PC-9 (cell line): Measurements from ENCODE around the gene EFHD1. TPM values are rescaled to one million over a fixed set of nuclear protein-coding genes. Genes with fewer than 3 reads are reported as not detected.

ENCODE experiments used
- BruUV-seq: library from RNA; stranded (reverse); fragments of 400-500 nt; replicated peaks from 2 replicates; lab custom pipeline; 2021; lab: Mats Ljungman, UMichigan
- CTCF ChIA-PET: fragments of 300-600 bp; sonication (Branson Sonifier 250); formaldehyde crosslinking; loops from one replicate; lab custom pipeline; 2022; ENCODE audit warnings: antibody characterized with exemption; lab: Charles Lee
- POLR2A ChIA-PET: fragments of 300-600 bp; sonication (Branson Sonifier 250); formaldehyde crosslinking; loops from one replicate; lab custom pipeline; 2022; ENCODE audit warnings: antibody characterized with exemption; ENCODE audit not compliant: unreplicated experiment; lab: Charles Lee
- DNase-seq, 2 experiments: peaks; one replicate each; pipeline versions ENCODE4 v3.0.0 to v3.0.0-alpha.2; 2015 to 2022; ENCODE audit warnings: mixed read lengths in 1 of 2
- H2AFZ ChIP-seq: fragments of 200-600 bp; sonication (generic); 2 replicates; pipeline ENCODE4 v1.8.1; 2017; ENCODE audit warnings: antibody characterized with exemption
- H3F3A ChIP-seq: fragments of 200-600 bp; sonication (generic); 2 replicates; pipeline ENCODE4 v1.8.1; 2017; ENCODE audit warnings: antibody characterized with exemption, mild to moderate bottlenecking, low read depth; ENCODE audit not compliant: insufficient read depth
- H3K27ac ChIP-seq: fragments of 200-600 bp; sonication (generic); 2 replicates; pipeline ENCODE4 v1.6.1; 2016; ENCODE audit warnings: mixed run types
- H3K27me3 ChIP-seq: fragments of 200-600 bp; sonication (generic); 2 replicates; pipeline ENCODE4 v1.6.1; 2016; ENCODE audit warnings: low read depth, mixed run types; ENCODE audit not compliant: insufficient read depth
- H3K36me3 ChIP-seq: fragments of 200-600 bp; sonication (generic); 2 replicates; pipeline ENCODE4 v1.6.1; 2016; ENCODE audit warnings: low read depth, mixed run types
- H3K4me1 ChIP-seq: fragments of 200-600 bp; sonication (generic); replicated peaks from 2 replicates; pipeline ENCODE4 v1.6.1; 2016; ENCODE audit warnings: mixed run types; ENCODE audit not compliant: insufficient read depth
- H3K4me2 ChIP-seq: fragments of 200-600 bp; sonication (generic); 2 replicates; pipeline ENCODE4 v1.6.1; 2017; ENCODE audit warnings: mixed run types
- H3K4me3 ChIP-seq: fragments of 200-600 bp; sonication (generic); 2 replicates; pipeline ENCODE4 v1.6.1; 2016; ENCODE audit warnings: mixed run types
- H3K79me2 ChIP-seq: fragments of 200-600 bp; sonication (generic); 2 replicates; pipeline ENCODE4 v1.6.1; 2017; ENCODE audit warnings: low read depth, mixed run types
- H3K9me2 ChIP-seq: fragments of 200-600 bp; sonication (generic); 2 replicates; pipeline ENCODE4 v1.8.1; 2017; ENCODE audit warnings: mild to moderate bottlenecking; ENCODE audit not compliant: insufficient read depth
- H3K9me3 ChIP-seq: fragments of 200-600 bp; sonication (generic); 2 replicates; pipeline ENCODE4 v1.8.1; 2016; ENCODE audit warnings: low read depth; ENCODE audit not compliant: insufficient read depth
- H4K20me1 ChIP-seq: fragments of 200-600 bp; sonication (generic); 2 replicates; pipeline ENCODE4 v1.8.1; 2017; ENCODE audit not compliant: insufficient read depth
- EZH2 ChIP-seq: fragments of 200-600 bp; sonication (generic); IDR thresholded peaks from 2 replicates; pipeline ENCODE4 v1.8.0; 2017; ENCODE audit warnings: antibody characterized with exemption, low read depth
- intact Hi-C: fragments of 100-400 bp; cut with micrococcal nuclease; formaldehyde crosslinking; loops from one replicate; pipeline ENCODE4 v1.10.0; 2022; ENCODE audit not compliant: unreplicated experiment
- total RNA-seq: library from RNA; stranded (reverse); gene quantifications from 2 replicates; pipeline ENCODE4 v1.2.3, GENCODE V29; 2021
- TF ChIP-seq, protein P1 (sequence below): fragments of 200-600 bp; sonication (generic); conservative IDR thresholded peaks from 2 replicates; pipeline ENCODE4 v1.6.1; 2017; ENCODE audit warnings: mixed run types, antibody characterized with exemption, mild to moderate bottlenecking, moderate library complexity

The EFHD1 gene
- total RNA-seq, 1 experiment from 2014 or later: 10.6 TPM

DNA sequence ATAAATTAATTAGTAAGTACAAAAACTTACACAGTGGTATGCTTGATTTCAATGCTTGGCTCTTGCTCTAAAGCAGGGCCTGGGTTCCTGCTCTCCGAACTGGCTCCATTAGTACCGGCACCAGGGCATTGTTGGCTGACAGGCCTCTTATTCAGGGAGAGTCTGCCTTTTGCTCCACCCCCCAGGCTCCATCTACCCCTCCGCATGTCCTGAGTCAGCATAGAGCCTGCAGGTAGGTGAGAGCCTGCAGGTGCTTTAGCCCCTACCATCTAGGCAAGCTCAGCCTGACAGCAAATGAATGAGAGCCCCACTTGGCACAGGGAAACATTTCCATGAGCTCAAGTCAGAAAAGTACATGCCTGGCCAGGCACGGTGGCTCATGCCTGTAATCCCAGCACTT, 35.1 kb upstream of the EFHD1 start:
- intact Hi-C loops: no loop called here
- H3F3A ChIP-seq: peaks cover 8% of the 10 kb centered on the region; the same call in 1 of the 2 replicates
- H3K36me3 ChIP-seq: no peaks in the 10 kb centered on the region
- H3K79me2 ChIP-seq: no peaks in the 10 kb centered on the region
- H3K4me3 ChIP-seq: no peak overlapping the region
- no peak for DNase-seq
- BruUV-seq: no TSS peak
- POLR2A ChIA-PET: interaction anchor here (0.7 kb wide), 1 partner anchor 48 kb away, joined by 3 read pairs; the partner anchor contains the start of gene TIGD1
- H3K4me2 ChIP-seq: no peak overlapping the region
- peaks cover 8% of the 10 kb centered on the region for H3K4me1 ChIP-seq
- H3K9me2 ChIP-seq: no peaks in the 10 kb centered on the region
- no peak overlapping the region for H2AFZ ChIP-seq
- H3K27me3 ChIP-seq: no peaks in the 10 kb centered on the region
- no peak overlapping the region for H3K27ac ChIP-seq
- H3K9me3 ChIP-seq: no peaks in the 10 kb centered on the region
- TF ChIP-seq, protein P1, sequence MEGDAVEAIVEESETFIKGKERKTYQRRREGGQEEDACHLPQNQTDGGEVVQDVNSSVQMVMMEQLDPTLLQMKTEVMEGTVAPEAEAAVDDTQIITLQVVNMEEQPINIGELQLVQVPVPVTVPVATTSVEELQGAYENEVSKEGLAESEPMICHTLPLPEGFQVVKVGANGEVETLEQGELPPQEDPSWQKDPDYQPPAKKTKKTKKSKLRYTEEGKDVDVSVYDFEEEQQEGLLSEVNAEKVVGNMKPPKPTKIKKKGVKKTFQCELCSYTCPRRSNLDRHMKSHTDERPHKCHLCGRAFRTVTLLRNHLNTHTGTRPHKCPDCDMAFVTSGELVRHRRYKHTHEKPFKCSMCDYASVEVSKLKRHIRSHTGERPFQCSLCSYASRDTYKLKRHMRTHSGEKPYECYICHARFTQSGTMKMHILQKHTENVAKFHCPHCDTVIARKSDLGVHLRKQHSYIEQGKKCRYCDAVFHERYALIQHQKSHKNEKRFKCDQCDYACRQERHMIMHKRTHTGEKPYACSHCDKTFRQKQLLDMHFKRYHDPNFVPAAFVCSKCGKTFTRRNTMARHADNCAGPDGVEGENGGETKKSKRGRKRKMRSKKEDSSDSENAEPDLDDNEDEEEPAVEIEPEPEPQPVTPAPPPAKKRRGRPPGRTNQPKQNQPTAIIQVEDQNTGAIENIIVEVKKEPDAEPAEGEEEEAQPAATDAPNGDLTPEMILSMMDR: no peak
- no peak for TF ChIP-seq EZH2
- CTCF ChIA-PET: no interaction called here
- no peaks in the 10 kb centered on the region for H4K20me1 ChIP-seq

DNA sequence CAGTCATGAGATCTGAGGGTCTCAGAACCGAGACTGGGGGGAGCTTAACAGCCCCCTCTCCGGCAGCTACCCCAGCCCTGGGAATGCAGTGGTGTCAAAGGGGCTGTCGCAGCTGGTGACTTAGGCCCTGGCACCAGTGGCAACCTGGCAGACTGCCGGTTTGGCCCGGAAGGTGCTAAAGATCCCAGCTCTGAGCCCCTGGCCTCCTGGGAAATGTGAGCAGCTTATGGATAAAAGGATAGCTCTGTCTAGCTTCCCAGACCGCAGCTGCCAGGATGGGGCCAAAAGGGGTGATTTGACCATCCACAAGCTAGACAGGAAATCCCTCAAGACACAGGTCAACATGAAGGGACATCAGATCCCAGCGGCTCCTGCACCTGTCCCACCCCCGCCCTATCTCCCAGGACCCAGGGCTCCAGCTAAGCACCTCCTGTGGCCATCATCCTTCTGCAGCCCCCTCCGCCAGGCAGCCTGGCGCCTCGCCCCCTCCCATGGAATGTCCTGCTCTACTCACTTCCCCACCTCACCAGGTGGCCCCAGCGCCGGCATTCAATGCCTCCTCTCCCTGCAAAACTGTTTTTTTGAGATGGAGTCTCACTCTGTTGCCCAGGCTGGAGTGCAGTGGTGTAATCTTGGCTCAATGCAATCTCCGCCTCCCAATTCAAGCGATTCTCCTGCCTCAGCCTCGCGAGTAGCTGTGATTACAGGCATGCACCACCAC, 33.2 kb upstream of the EFHD1 start:
- H3K9me3 ChIP-seq: no peaks in the 10 kb centered on the region
- BruUV-seq: no TSS peak
- H3K27me3 ChIP-seq: no peaks in the 10 kb centered on the region
- H3K4me3 ChIP-seq: no peak overlapping the region
- H3K27ac ChIP-seq: no peak overlapping the region
- no peaks in the 10 kb centered on the region for H3K4me1 ChIP-seq
- no peak overlapping the region for H2AFZ ChIP-seq
- CTCF ChIA-PET: no interaction called here
- no peaks in the 10 kb centered on the region for H3K79me2 ChIP-seq
- no peaks in the 10 kb centered on the region for H4K20me1 ChIP-seq
- no peak overlapping the region for H3K4me2 ChIP-seq
- intact Hi-C loops: no loop called here
- no peak for DNase-seq
- no peaks in the 10 kb centered on the region for H3F3A ChIP-seq
- no peaks in the 10 kb centered on the region for H3K9me2 ChIP-seq
- no peaks in the 10 kb centered on the region for H3K36me3 ChIP-seq
- no peak for TF ChIP-seq EZH2
- TF ChIP-seq, protein P1: no peak
- POLR2A ChIA-PET: no interaction called here

DNA sequence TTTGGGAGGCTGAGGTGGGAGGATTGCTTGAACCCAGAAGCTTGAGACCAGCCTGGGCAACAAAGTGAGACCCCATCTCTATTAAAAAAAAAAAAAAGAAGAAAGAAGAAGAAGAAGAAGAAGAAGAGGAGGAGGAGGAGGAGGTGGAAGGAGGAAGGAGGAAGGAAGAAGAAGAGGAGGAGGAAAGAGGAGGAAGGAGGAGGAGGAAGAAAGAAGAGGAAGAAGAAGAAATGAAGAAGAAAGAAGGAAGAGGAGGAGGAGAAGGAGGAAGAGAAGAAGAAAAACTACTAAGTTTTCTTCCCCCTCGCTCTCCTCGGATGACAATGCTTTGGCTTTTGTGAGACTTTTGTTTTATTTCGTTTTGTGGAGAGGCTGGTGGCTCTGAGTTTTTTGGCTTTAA, 30.1 kb upstream of the EFHD1 start:
- BruUV-seq: no TSS peak
- Histone ChIP-seq H3K4me2 (no peak overlapping the region), H3F3A (0 out of 2 replicates have a peak, but pooled peaks cover under 1% of the 10 kb centered on the region), H3K9me2 (no peaks in the 10 kb centered on the region), H3K4me1 (peaks cover 4% of the 10 kb centered on the region; the same call in 1 of the 2 replicates), H3K36me3 (no peaks in the 10 kb centered on the region), H4K20me1 (no peaks in the 10 kb centered on the region), H3K27ac (no peak overlapping the region), H2AFZ (no peak overlapping the region), H3K27me3 (no peaks in the 10 kb centered on the region), H3K9me3 (no peaks in the 10 kb centered on the region), H3K4me3 (no peak overlapping the region), H3K79me2 (no peaks in the 10 kb centered on the region)
- TF ChIP-seq EZH2: no peak
- TF ChIP-seq, protein P1: no peak
- POLR2A ChIA-PET: no interaction called here
- CTCF ChIA-PET: interaction anchor here (0.6 kb wide), 1 partner anchor 64 kb away, joined by 3 read pairs; the partner anchor contains the start of gene CHRNG
- no peak for DNase-seq
- intact Hi-C loops: no loop called here
